Karpas-422 (cell line): ENCODE measurements around the gene TTC33. TPM values are rescaled to one million over a fixed set of nuclear protein-coding genes. Genes with fewer than 3 reads are reported as not detected.

Experiments
- DNase-seq: peaks from one replicate; pipeline ENCODE4 v3.0.0-alpha.2; 2015
- H2AFZ ChIP-seq: fragments of 200-600 bp; sonication (generic); 2 replicates; pipeline ENCODE4 v1.6.1; 2014; ENCODE audit warnings: antibody characterized with exemption, low read length, mixed read lengths
- H3K27ac ChIP-seq: fragments of 200-600 bp; sonication (generic); 2 replicates; pipeline ENCODE4 v1.5.1; 2014; ENCODE audit warnings: mild to moderate bottlenecking, low read length, moderate library complexity
- H3K27me3 ChIP-seq: fragments of 200-600 bp; sonication (generic); 2 replicates; pipeline ENCODE4 v1.6.1; 2014; ENCODE audit warnings: low read length, mixed read lengths
- H3K36me3 ChIP-seq: fragments of 200-600 bp; sonication (generic); 2 replicates; pipeline ENCODE4 v1.6.1; 2014; ENCODE audit warnings: low read length, mixed read lengths; ENCODE audit not compliant: insufficient read depth
- H3K4me1 ChIP-seq: fragments of 200-600 bp; sonication (generic); 2 replicates; pipeline ENCODE4 v1.6.1; 2014; ENCODE audit warnings: mild to moderate bottlenecking, low read length, mixed read lengths
- H3K4me2 ChIP-seq: fragments of 200-600 bp; sonication (generic); 2 replicates; pipeline ENCODE4 v1.6.1; 2014; ENCODE audit warnings: low read length, low read depth, mild to moderate bottlenecking; ENCODE audit not compliant: poor library complexity, severe bottlenecking
- H3K4me3 ChIP-seq: fragments of 200-600 bp; sonication (generic); 2 replicates; pipeline ENCODE4 v1.5.1; 2014; ENCODE audit warnings: mild to moderate bottlenecking, antibody characterized with exemption, low read length, mixed read lengths
- H3K79me2 ChIP-seq: fragments of 200-600 bp; sonication (generic); 2 replicates; pipeline ENCODE4 v1.6.1; 2014; ENCODE audit warnings: mild to moderate bottlenecking, low read length, mixed read lengths
- H3K9ac ChIP-seq: fragments of 200-600 bp; sonication (generic); 2 replicates; pipeline ENCODE4 v1.6.0; 2014; ENCODE audit warnings: low read length
- H3K9me2 ChIP-seq: fragments of 200-600 bp; sonication (generic), shearing (Covaris generic); replicated peaks from 2 replicates; pipeline ENCODE4 v1.6.0; 2014; ENCODE audit warnings: mild to moderate bottlenecking, low read length, moderate library complexity; ENCODE audit not compliant: insufficient read depth
- H3K9me3 ChIP-seq: fragments of 300-700, 200-600 bp; sonication (generic); 2 replicates; pipeline ENCODE4 v1.6.1; 2014; ENCODE audit warnings: low read length, mixed read lengths
- H4K20me1 ChIP-seq: fragments of 200-600 bp; sonication (generic); 2 replicates; pipeline ENCODE4 v1.6.1; 2014; ENCODE audit warnings: mild to moderate bottlenecking, antibody characterized with exemption, low read length, low read depth; ENCODE audit not compliant: insufficient read depth
- total RNA-seq: library from RNA; depleted of rRNA; stranded (reverse); fragments of >200 nt; shearing (Covaris generic); gene quantifications from 2 replicates; pipeline ENCODE4 v1.2.3, GENCODE V29; 2014; ENCODE audit warnings: low replicate concordance

TTC33 gene
- total RNA-seq, 1 experiment from 2014 or later, result 18.5 TPM

DNA sequence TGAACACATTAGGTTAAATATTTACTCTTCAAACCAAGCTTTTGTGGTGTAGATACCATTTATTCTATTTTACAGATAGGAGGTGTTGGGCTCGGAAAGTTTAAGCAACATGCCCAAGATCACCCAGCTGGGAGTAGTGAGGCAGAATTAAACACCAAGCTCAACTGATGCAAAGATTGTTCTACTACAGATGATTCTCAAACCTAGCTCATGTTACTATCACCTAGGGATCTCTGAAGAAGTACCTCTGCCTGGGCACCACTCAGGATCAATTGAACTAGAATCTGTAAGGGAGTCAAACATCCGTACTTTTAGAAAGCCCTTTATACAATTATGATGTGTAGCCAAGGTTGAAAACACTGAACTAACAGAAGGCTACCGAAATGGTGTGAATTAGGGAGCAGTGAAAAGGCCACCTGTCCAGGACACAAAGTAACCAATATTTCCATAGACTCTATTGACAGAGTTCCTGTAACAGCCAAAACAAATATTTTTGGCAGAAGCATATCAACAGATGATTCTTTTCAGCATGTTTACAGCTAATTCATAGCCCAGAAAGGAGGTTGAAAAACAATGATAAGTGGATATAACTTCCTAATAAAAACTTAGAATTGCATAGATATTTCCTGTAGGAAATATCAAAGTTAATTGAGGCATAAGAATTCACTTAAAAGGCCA, 234.5 kb downstream of the TTC33 start:
- Histone ChIP-seq H3K4me1 (no peaks in the 10 kb centered on the region), H2AFZ (no peak overlapping the region), H3K4me3 (no peak overlapping the region), H3K79me2 (no peaks in the 10 kb centered on the region), H3K4me2 (no peak overlapping the region), H3K36me3 (no peaks in the 10 kb centered on the region), H3K9me3 (no peaks in the 10 kb centered on the region), H4K20me1 (no peaks in the 10 kb centered on the region), H3K27ac (no peak overlapping the region), H3K27me3 (no peaks in the 10 kb centered on the region), H3K9me2 (no peaks in the 10 kb centered on the region), H3K9ac (no peak overlapping the region)
- DNase-seq, result no peak

DNA sequence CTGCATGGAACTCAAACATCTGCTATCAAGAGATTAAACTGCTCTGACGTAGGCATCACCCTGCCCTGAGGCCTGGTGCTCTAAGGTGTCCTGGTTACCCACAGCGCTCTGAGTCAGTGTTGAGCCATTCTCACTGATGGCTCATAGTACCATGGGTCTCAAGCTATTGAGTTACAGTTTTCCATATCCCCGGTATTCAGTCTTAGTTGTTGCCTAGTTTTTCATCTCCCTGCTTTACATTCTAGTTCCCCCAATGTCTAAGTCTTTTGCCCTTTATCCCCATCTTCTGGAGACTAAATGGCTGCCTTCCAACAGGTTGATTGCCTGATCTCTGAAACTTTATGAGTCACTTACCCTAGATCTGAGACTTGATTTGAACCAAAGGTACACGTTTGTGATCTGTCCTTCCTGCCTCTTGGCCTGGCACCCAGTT, 237.3 kb downstream of the TTC33 start:
- Histone ChIP-seq H4K20me1 (no peaks in the 10 kb centered on the region), H3K27ac (no peak overlapping the region), H3K9ac (no peak overlapping the region), H3K27me3 (no peaks in the 10 kb centered on the region), H3K4me1 (no peaks in the 10 kb centered on the region), H3K36me3 (no peaks in the 10 kb centered on the region), H3K79me2 (no peaks in the 10 kb centered on the region), H3K4me2 (no peak overlapping the region), H2AFZ (no peak overlapping the region), H3K9me3 (no peaks in the 10 kb centered on the region), H3K4me3 (no peak overlapping the region), H3K9me2 (no peaks in the 10 kb centered on the region)
- DNase-seq, result no peak

DNA sequence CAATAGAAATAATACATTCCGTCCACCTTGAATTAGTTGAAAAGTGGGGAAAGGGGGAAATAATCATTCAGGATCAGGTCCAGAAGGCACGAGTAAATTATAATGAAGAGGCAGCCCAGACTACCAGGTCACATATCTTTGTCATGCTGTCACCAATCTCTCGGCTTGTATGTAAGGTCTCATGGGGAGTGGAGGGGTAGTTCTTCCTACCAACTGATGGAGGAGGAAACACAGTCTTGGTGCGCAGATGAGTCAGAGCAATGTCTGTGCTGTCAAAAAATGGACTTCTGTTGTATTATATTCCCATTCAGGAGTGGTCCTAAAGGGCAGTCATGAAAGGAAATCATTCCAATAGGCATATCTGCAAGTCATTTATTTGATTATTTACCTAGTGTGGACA, 240.3 kb downstream of the TTC33 start:
- Histone ChIP-seq H3K27me3 (no peaks in the 10 kb centered on the region), H3K9me3 (no peaks in the 10 kb centered on the region), H3K4me2 (no peak overlapping the region), H3K79me2 (no peaks in the 10 kb centered on the region), H3K4me3 (no peak overlapping the region), H3K4me1 (no peaks in the 10 kb centered on the region), H3K36me3 (no peaks in the 10 kb centered on the region), H3K9ac (no peak overlapping the region), H2AFZ (no peak overlapping the region), H4K20me1 (no peaks in the 10 kb centered on the region), H3K27ac (no peak overlapping the region), H3K9me2 (no peaks in the 10 kb centered on the region)
- no peak for DNase-seq

DNA sequence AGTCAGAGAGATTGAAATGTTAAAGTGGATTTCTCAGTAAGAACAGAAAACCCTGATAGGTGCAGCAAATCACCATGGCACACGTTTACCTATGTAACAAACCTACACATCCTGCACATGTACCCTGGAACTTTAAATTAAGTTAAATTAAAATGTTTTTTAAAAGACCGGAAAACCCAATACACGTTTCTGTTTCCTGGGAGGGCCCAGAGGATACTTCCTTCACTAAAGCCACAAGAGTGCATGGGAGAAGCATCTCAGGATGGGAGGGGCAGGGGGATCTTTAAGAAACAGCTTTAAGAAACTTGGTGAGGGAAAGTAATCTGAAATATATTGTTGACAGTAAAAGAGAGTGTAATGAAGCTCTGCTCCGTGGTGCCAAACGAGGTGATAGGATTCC, 240.8 kb downstream of the TTC33 start:
- Histone ChIP-seq H3K4me1 (no peaks in the 10 kb centered on the region), H3K79me2 (no peaks in the 10 kb centered on the region), H3K9me2 (no peaks in the 10 kb centered on the region), H2AFZ (no peak overlapping the region), H3K9me3 (no peaks in the 10 kb centered on the region), H3K36me3 (no peaks in the 10 kb centered on the region), H3K9ac (no peak overlapping the region), H3K27me3 (no peaks in the 10 kb centered on the region), H3K4me3 (no peak overlapping the region), H3K4me2 (no peak overlapping the region), H3K27ac (no peak overlapping the region), H4K20me1 (no peaks in the 10 kb centered on the region)
- no peak for DNase-seq

DNA sequence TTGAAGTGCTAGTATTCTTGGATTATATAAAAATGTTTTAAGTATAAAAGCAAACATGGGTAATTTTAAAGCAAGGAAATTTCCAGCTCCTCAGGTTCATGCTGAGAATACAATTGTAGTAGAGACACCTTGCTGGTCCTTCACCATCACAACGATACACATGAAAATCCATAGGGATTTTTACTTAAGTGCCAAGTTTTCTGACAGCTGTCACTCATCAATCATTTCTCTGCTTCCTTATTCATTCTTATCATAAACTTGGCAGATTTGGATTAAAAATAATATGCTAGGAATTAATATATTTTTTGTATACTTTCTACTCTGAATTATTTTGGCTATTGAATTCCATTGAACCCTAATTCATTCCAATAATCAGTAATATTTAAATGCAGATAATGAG, 244.0 kb downstream of the TTC33 start:
- H3K4me3 ChIP-seq, result no peak overlapping the region
- no peak overlapping the region for H3K27ac ChIP-seq
- H4K20me1 ChIP-seq, result no peaks in the 10 kb centered on the region
- H3K9me2 ChIP-seq, result no peaks in the 10 kb centered on the region
- no peaks in the 10 kb centered on the region for H3K9me3 ChIP-seq
- H3K79me2 ChIP-seq, result no peaks in the 10 kb centered on the region
- H3K4me1 ChIP-seq, result no peaks in the 10 kb centered on the region
- DNase-seq, result no peak
- no peak overlapping the region for H3K4me2 ChIP-seq
- no peaks in the 10 kb centered on the region for H3K36me3 ChIP-seq
- no peaks in the 10 kb centered on the region for H3K27me3 ChIP-seq
- H2AFZ ChIP-seq, result no peak overlapping the region
- H3K9ac ChIP-seq, result no peak overlapping the region

DNA sequence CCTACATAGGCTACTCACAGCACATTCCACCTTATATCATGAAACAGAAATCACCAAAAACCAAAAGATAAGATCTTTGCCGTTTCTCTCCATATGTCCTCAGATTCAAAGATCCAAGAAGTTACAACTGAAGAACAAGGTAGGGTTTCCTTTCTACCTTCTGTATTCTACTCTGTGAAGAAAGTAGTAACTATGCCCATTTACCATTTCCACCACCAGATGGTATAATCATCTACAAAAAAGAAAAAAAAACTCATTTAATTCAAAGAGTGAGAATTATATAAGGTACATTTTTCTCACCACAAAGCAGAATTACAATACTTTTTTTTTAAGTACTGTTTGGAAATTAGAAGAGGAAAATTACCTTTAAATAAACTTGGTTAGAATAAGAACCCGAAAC, 248.7 kb downstream of the TTC33 start:
- Histone ChIP-seq H3K27me3 (no peaks in the 10 kb centered on the region), H3K9me2 (no peaks in the 10 kb centered on the region), H3K36me3 (no peaks in the 10 kb centered on the region), H3K4me2 (no peak overlapping the region), H3K9ac (no peak overlapping the region), H3K4me1 (no peaks in the 10 kb centered on the region), H4K20me1 (no peaks in the 10 kb centered on the region), H3K27ac (no peak overlapping the region), H3K4me3 (no peak overlapping the region), H2AFZ (no peak overlapping the region), H3K79me2 (no peaks in the 10 kb centered on the region), H3K9me3 (no peaks in the 10 kb centered on the region)
- no peak for DNase-seq

DNA sequence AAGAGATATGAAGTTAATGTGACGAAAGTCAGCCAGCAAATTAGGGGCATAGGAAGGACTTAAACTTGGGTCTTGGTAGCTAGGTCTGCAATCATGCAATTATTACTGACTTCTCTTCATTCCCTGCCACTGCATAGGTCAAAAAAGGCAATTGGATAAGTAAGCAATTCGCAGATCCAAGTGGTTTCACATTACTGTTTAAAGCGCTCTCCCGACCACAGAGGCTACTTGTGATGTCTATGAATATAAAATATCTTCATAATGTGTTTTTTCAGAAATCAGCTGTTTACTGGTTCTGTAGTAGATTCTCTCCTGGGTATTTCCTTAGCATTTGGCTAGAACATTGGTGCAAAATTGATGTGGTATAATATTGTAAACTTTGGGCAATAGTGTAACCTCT, 250.7 kb downstream of the TTC33 start:
- Histone ChIP-seq H2AFZ (no peak overlapping the region), H3K27me3 (no peaks in the 10 kb centered on the region), H3K4me2 (no peak overlapping the region), H3K4me1 (no peaks in the 10 kb centered on the region), H4K20me1 (no peaks in the 10 kb centered on the region), H3K27ac (no peak overlapping the region), H3K9me2 (no peaks in the 10 kb centered on the region), H3K36me3 (no peaks in the 10 kb centered on the region), H3K79me2 (no peaks in the 10 kb centered on the region), H3K9me3 (no peaks in the 10 kb centered on the region), H3K4me3 (no peak overlapping the region), H3K9ac (no peak overlapping the region)
- no peak for DNase-seq

DNA sequence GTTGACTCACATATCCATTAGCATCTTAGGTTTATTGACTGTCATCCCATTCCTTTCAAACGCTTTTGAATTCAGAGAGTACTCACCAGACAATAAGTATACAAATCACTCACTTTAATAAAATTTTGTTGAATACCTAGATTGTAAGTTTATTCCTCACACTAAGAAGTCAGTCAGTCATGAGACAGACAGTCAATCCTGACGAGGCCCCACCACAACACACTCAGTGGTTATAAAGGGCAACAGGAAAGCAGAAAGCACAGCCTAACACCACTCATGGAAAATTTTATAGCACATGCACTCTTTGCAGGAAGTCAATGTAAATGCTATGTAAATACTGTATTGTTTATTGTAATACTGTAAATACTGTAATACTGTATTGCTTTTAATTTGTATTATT, 252.3 kb downstream of the TTC33 start:
- Histone ChIP-seq H3K4me3 (no peak overlapping the region), H3K9me2 (no peaks in the 10 kb centered on the region), H3K27ac (no peak overlapping the region), H2AFZ (no peak overlapping the region), H3K4me1 (no peaks in the 10 kb centered on the region), H3K9me3 (no peaks in the 10 kb centered on the region), H3K9ac (no peak overlapping the region), H4K20me1 (no peaks in the 10 kb centered on the region), H3K4me2 (no peak overlapping the region), H3K36me3 (no peaks in the 10 kb centered on the region), H3K79me2 (no peaks in the 10 kb centered on the region), H3K27me3 (no peaks in the 10 kb centered on the region)
- DNase-seq, result no peak

DNA sequence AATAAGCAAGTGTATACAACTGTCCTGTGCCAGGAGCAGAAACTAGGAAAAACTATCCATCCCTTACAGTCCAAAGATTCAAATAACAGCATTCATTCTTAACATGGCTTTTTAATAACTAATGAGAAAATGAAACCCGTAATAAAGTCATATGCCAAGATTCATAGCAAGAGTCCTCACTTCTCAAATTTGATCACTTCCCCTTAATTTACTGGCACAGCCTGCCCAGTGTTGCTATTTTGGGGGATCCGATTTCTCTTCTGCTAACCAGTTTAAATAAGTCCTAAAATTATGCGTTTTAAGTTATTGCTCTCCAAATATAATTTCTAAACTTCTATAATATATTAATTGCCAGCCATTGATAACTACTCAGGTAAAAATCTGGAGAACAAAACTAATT, 253.0 kb downstream of the TTC33 start:
- no peak overlapping the region for H2AFZ ChIP-seq
- no peak overlapping the region for H3K4me3 ChIP-seq
- H3K27ac ChIP-seq, result no peak overlapping the region
- H3K4me1 ChIP-seq, result no peaks in the 10 kb centered on the region
- H3K27me3 ChIP-seq, result no peaks in the 10 kb centered on the region
- H3K9me2 ChIP-seq, result no peaks in the 10 kb centered on the region
- H4K20me1 ChIP-seq, result no peaks in the 10 kb centered on the region
- H3K9ac ChIP-seq, result no peak overlapping the region
- no peak for DNase-seq
- H3K4me2 ChIP-seq, result no peak overlapping the region
- no peaks in the 10 kb centered on the region for H3K9me3 ChIP-seq
- no peaks in the 10 kb centered on the region for H3K36me3 ChIP-seq
- no peaks in the 10 kb centered on the region for H3K79me2 ChIP-seq
